GM12864 (cell line): ENCODE data around the gene CHRNE.

Source experiments
- DNase-seq: peaks from one replicate; pipeline ENCODE4 v3.0.0-alpha.2; 2011; ENCODE audit warnings: low read depth
- H3K4me3 ChIP-seq: 2 replicates; pipeline ENCODE4 v1.5.1; 2011; ENCODE audit warnings: mild to moderate bottlenecking, low read depth, low read length, control low read depth
- CTCF ChIP-seq: IDR thresholded peaks from 2 replicates; pipeline ENCODE4 v1.5.1; 2011; ENCODE audit warnings: low read depth, mild to moderate bottlenecking, moderate library complexity, low read length, control low read depth, inconsistent platforms; ENCODE audit errors: missing control alignments

CHRNE gene

GRCh38 chr17:4901648-4902344, 1.1 kb downstream of the CHRNE start:
- TF ChIP-seq CTCF = no peak
- no peak overlapping the region for H3K4me3 ChIP-seq
- DNase-seq = no peak

- DNase-seq = no peak
- peak overlapping the region; percentile 55 for H3K4me3 ChIP-seq
Measured at GRCh38 chr17:4901108-4901647, 1.7 kb downstream of the CHRNE start.

GRCh38 chr17:4900231-4901107, 2.4 kb downstream of the CHRNE start:
- no peak for TF ChIP-seq CTCF
- peak; percentile 15 for DNase-seq
- H3K4me3 ChIP-seq = peak overlapping the region; percentile 55

More at GRCh38 chr17:4901108-4901647, 1.7 kb downstream of the CHRNE start:
- TF ChIP-seq CTCF = no peak

GRCh38 chr17:4899341-4900230, 3.3 kb downstream of the CHRNE start, which contains the start of gene C17orf107:
TSS of gene C17orf107 (plus strand) at chr17:4899536. CDS start at chr17:4899763, 227 bp downstream.
- peak; percentile 40 for DNase-seq
- H3K4me3 ChIP-seq = peak within 1 kb of the TSS; percentile 55
- TF ChIP-seq CTCF = no peak

GRCh38 chr17:4898927-4899326, 4.0 kb downstream of the CHRNE start:
- TF ChIP-seq CTCF = no peak
- no peak for DNase-seq
- H3K4me3 ChIP-seq = peak overlapping the region; percentile 55

GRCh38 chr17:4898351-4898750, 4.5 kb downstream of the CHRNE start:
- TF ChIP-seq CTCF = no peak
- DNase-seq = no peak
- H3K4me3 ChIP-seq = no peak overlapping the region
